Small intestine (tissue), 7 donors: ENCODE data around the gene NPEPPS. TPM values are rescaled to one million over a fixed set of nuclear protein-coding genes. Genes with fewer than 3 reads are reported as not detected.

ENCODE experiments used
- DNase-seq, 2 donors: peaks; one replicate each; pipeline versions ENCODE4 v3.0.0 to v3.0.0-alpha.2; 2013
- FAIRE-seq: peaks from 2 replicates; lab custom pipeline; 2012; peaks lifted over from hg19 to GRCh38; lab: Jason Lieb, UNC
- H3K27ac ChIP-seq, 3 donors: one replicate each; pipeline ENCODE4 v1.5.1; 2013; ENCODE audit warnings: low read length in 2 of 3, mild to moderate bottlenecking in 2 of 3, control low read depth in 1 of 3, inconsistent platforms in 1 of 3, low read depth in 1 of 3, moderate library complexity in 1 of 3
- H3K27me3 ChIP-seq, 3 donors: one replicate each; pipeline ENCODE4 v1.6.1; 2013; ENCODE audit warnings: low read length in 3 of 3, inconsistent platforms in 1 of 3; ENCODE audit not compliant: control insufficient read depth in 3 of 3, insufficient read depth in 3 of 3
- H3K36me3 ChIP-seq, 3 donors: one replicate each; pipeline ENCODE4 v1.6.1; 2013; ENCODE audit warnings: low read length in 3 of 3, inconsistent platforms in 1 of 3, low read depth in 1 of 3, mild to moderate bottlenecking in 1 of 3, moderate library complexity in 1 of 3; ENCODE audit not compliant: control insufficient read depth in 3 of 3, insufficient read depth in 2 of 3
- H3K4me1 ChIP-seq, 3 donors: one replicate each; pipeline ENCODE4 v1.6.1; 2013; ENCODE audit warnings: low read length in 2 of 3, inconsistent platforms in 1 of 3, low read depth in 1 of 3, mild to moderate bottlenecking in 1 of 3, moderate library complexity in 1 of 3; ENCODE audit not compliant: control insufficient read depth in 3 of 3, insufficient read depth in 2 of 3
- H3K4me3 ChIP-seq, 3 donors: one replicate each; pipeline ENCODE4 v1.5.1; 2013; ENCODE audit warnings: low read length in 3 of 3, control low read depth in 1 of 3, inconsistent platforms in 1 of 3, low read depth in 1 of 3, mild to moderate bottlenecking in 1 of 3, moderate library complexity in 1 of 3
- H3K9me3 ChIP-seq, 2 donors: one replicate each; pipeline ENCODE4 v1.6.1; 2013; ENCODE audit warnings: low read depth in 1 of 2, low read length in 1 of 2; ENCODE audit not compliant: control insufficient read depth in 2 of 2, insufficient read depth in 1 of 2
- WGBS, 3 donors: extraction: QIAGEN DNeasy Blood & Tissue Kit; methylation state at CpG; one replicate each; pipeline ENCODE4 v1.1.7; 2013; 5-methylcytosine and 5-hydroxymethylcytosine counted together
- polyA plus RNA-seq, 4 donors: library from polyadenylated mRNA; stranded (reverse) in 3 of 4; unstranded in 1 of 4; fragments of 200-250 nt in 3 of 4; fragments of 120-200 nt in 1 of 4; gene quantifications; one replicate each; pipeline versions ENCODE4 v1.2.1 to v1.2.3, GENCODE V29; 2013
- donor health status: healthy with polysubstance abuse.
- donor health status: control.
- donor health status: control.
- donor health status: Bipolar disorder and iron deficiency.
- donor health status: healthy.

NPEPPS gene
- polyA plus RNA-seq, 4 donors, result 30.8 to 109 (median 37.6) TPM

GRCh38 chr17:47636273-47637030 is 105.5 kb downstream of the NPEPPS start:
- Histone ChIP-seq H3K9me3 (no peaks in the 10 kb centered on the region), H3K27ac (no peak overlapping the region), H3K27me3 (no peaks in the 10 kb centered on the region), H3K36me3 (peaks cover 0 to 16% (median 0%) of the 10 kb centered on the region in 3 donors), H3K4me3 (no peak overlapping the region), H3K4me1 (no peaks in the 10 kb centered on the region)
- no peak for DNase-seq
- FAIRE-seq, result no peak
- 68 to 83% (median 76%) methylated on average over 2 of the region's 2 CpGs for WGBS, 3 donors

- Histone ChIP-seq H3K4me1 (no peaks in the 10 kb centered on the region), H3K9me3 (no peaks in the 10 kb centered on the region), H3K27me3 (no peaks in the 10 kb centered on the region), H3K4me3 (no peak overlapping the region), H3K27ac (no peak overlapping the region), H3K36me3 (peaks cover 0 to 12% (median 0%) of the 10 kb centered on the region in 3 donors)
- DNase-seq, result no peak
- FAIRE-seq, result no peak
- 79 to 81% (median 81%) methylated on average over 5 of the region's 5 CpGs for WGBS, 3 donors
These were observed 108.0 kb downstream of the NPEPPS start for GRCh38 chr17:47638903-47639302.

GRCh38 chr17:47640076-47640475 is 109.2 kb downstream of the NPEPPS start:
- no peaks in the 10 kb centered on the region for H3K27me3 ChIP-seq
- DNase-seq (no peak), FAIRE-seq (no peak)
- no peak overlapping the region for H3K27ac ChIP-seq
- H3K9me3 ChIP-seq, result no peaks in the 10 kb centered on the region
- WGBS, 3 donors, result 77 to 89% (median 87%) methylated on average over 3 of the region's 3 CpGs
- peaks cover 0 to 9% (median 0%) of the 10 kb centered on the region in 3 donors for H3K36me3 ChIP-seq
- no peaks in the 10 kb centered on the region for H3K4me1 ChIP-seq
- H3K4me3 ChIP-seq, result no peak overlapping the region

- Histone ChIP-seq H3K4me1 (no peaks in the 10 kb centered on the region), H3K27me3 (no peaks in the 10 kb centered on the region), H3K27ac (no peak overlapping the region), H3K36me3 (peaks cover 0 to 3% (median 0%) of the 10 kb centered on the region in 3 donors), H3K9me3 (no peaks in the 10 kb centered on the region), H3K4me3 (no peak overlapping the region)
- no peak for FAIRE-seq
- no peak for DNase-seq
- WGBS, 3 donors, result 87 to 92% (median 89%) methylated on average over 4 of the region's 4 CpGs
These were observed 110.3 kb downstream of the NPEPPS start for GRCh38 chr17:47641202-47641601.

- no peaks in the 10 kb centered on the region for H3K27me3 ChIP-seq
- no peak for DNase-seq
- H3K27ac ChIP-seq, result no peak overlapping the region
- H3K9me3 ChIP-seq, result no peaks in the 10 kb centered on the region
- no peak overlapping the region for H3K4me3 ChIP-seq
- no peaks in the 10 kb centered on the region for H3K36me3 ChIP-seq
- no peak for FAIRE-seq
- WGBS, 3 donors, result 71 to 93% (median 90%) methylated on average over 2 of the region's 2 CpGs
- no peaks in the 10 kb centered on the region for H3K4me1 ChIP-seq
These were observed 112.2 kb downstream of the NPEPPS start for GRCh38 chr17:47643116-47643515.

- Histone ChIP-seq H3K9me3 (no peaks in the 10 kb centered on the region), H3K36me3 (no peaks in the 10 kb centered on the region), H3K27ac (no peak overlapping the region), H3K27me3 (no peaks in the 10 kb centered on the region), H3K4me1 (peaks cover 0 to 7% (median 0%) of the 10 kb centered on the region in 3 donors), H3K4me3 (no peak overlapping the region)
- DNase-seq (no peak), FAIRE-seq (no peak)
- WGBS, 3 donors, result 84 to 89% (median 89%) methylated on average over 5 of the region's 5 CpGs
These were observed 113.4 kb downstream of the NPEPPS start for GRCh38 chr17:47644324-47644723.

GRCh38 chr17:47649153-47649971 is 118.5 kb downstream of the NPEPPS start, which contains the start of gene KPNB1:
KPNB1 (plus strand) TSS chr17:47649919; CDS start chr17:47650245, 326 bp downstream.
- 0 to 1% (median 0%) methylated on average over 70 to 74 of the region's 74 CpGs for WGBS, 3 donors
- no peaks in the 10 kb centered on the region for H3K9me3 ChIP-seq
- peaks cover 0 to 12% (median 7%) of the 10 kb centered on the region in 3 donors for H3K36me3 ChIP-seq
- peak within 1 kb of the TSS; percentile 84 to 95 (median 90) for H3K4me3 ChIP-seq
- peak within 1 kb of the TSS; percentile 75 to 91 (median 91) for H3K27ac ChIP-seq
- FAIRE-seq, result peak; percentile 5
- DNase-seq, result peak; percentile 100
- no peaks in the 10 kb centered on the region for H3K27me3 ChIP-seq
- peaks cover 0 to 17% (median 0%) of the 10 kb centered on the region in 3 donors for H3K4me1 ChIP-seq

GRCh38 chr17:47649972-47650524 is 119.1 kb downstream of the NPEPPS start:
- WGBS, 3 donors, result 0% methylated on average over 27 to 48 of the region's 48 CpGs; no CpG with 5 or more reads in 1 of the 3 donors
- Histone ChIP-seq H3K27ac (peak overlapping the region; percentile 75 to 91 (median 79)), H3K4me3 (peak overlapping the region; percentile 84 to 95 (median 90)), H3K4me1 (peaks cover 2 to 20% (median 5%) of the 10 kb centered on the region in 3 donors), H3K9me3 (no peaks in the 10 kb centered on the region), H3K36me3 (peaks cover 4 to 15% (median 11%) of the 10 kb centered on the region in 3 donors), H3K27me3 (no peaks in the 10 kb centered on the region)
- no peak for FAIRE-seq
- DNase-seq, result no peak
